Measurements from ENCODE around the gene RPS6KA4. TPM values are rescaled to one million over a fixed set of nuclear protein-coding genes. Genes with fewer than 3 reads are reported as not detected.

Gene RPS6KA4
- total and polyA plus RNA-seq, 2 of the 13 experiments (the other 11 are each of a cell fraction or from before 2014, with no cell fraction given): 8.9 to 14.2 TPM

DNA sequence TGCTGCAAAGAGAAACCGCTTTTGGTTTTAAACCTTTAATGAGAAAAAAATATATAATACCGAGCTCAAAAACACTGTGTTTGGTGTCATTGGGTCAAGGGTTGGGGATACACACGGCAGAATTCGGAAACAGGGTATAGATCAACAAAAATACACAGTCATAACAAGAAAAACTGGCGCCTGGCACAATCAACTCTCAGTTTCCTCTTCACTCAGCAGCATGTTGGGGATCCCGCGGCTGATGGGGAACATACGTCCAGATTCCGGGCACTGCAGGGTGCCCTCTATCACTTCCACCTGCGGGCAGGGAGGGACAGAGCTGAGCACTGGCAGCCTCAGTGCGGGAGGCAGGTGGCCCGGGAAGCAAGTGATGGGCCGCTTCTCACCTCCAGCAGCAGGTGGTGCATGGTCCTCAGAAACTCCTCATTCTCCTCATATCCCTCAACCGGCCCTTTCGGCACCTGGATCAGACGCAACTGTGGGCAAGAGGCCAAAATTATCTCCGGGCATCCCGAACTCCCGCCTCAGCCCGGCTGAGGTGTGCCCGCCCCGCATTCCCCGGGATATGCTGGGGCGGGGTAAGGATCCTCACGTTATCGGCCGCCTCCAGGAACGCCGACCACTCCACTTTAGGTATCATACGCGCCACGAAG is 42.2 kb upstream of the RPS6KA4 start (continued):
- TF ChIP-seq THRA (CRISPR knock-in tag; IDR thresholded peaks at IDR 0.05; ENCODE audit: borderline replicate concordance) (no peak), WIZ (CRISPR knock-in tag; IDR thresholded peaks at IDR 0.05) (no peak), CSRNP1 (CRISPR knock-in tag; IDR thresholded peaks at IDR 0.05) (0 out of 2 replicates have a peak, but pooled peaks have one; percentile 2), NKX3-1 (CRISPR knock-in tag; IDR thresholded peaks at IDR 0.05) (no peak), REL (CRISPR knock-in tag; conservative IDR thresholded peaks at IDR 0.05) (no peak), ZNF83 (CRISPR knock-in tag; IDR thresholded peaks at IDR 0.05; ENCODE audit: borderline replicate concordance) (no peak; the same call in 1 of the 2 replicates), PBX2 (CRISPR knock-in tag; IDR thresholded peaks at IDR 0.05) (no peak), TGIF2 (CRISPR knock-in tag; IDR thresholded peaks at IDR 0.05) (no peak), ZNF121 (CRISPR knock-in tag; IDR thresholded peaks at IDR 0.05) (no peak), BORCS8-MEF2B (CRISPR knock-in tag; IDR thresholded peaks at IDR 0.05) (no peak), ZNF749 (CRISPR knock-in tag; IDR thresholded peaks at IDR 0.05; ENCODE audit: borderline replicate concordance) (no peak), ZNF101 (CRISPR knock-in tag; IDR thresholded peaks at IDR 0.05; ENCODE audit: borderline replicate concordance, low read depth) (no peak), ZNF18 (CRISPR knock-in tag; IDR thresholded peaks at IDR 0.05; ENCODE audit: insufficient replicate concordance) (no peak), ZFP36L1 (CRISPR knock-in tag; IDR thresholded peaks at IDR 0.05) (no peak), SNAPC4 (CRISPR knock-in tag; IDR thresholded peaks at IDR 0.05) (no peak), ZNF33A (CRISPR knock-in tag; IDR thresholded peaks at IDR 0.05; ENCODE audit: borderline replicate concordance) (no peak)
- TF ChIP-seq, protein P1, sequence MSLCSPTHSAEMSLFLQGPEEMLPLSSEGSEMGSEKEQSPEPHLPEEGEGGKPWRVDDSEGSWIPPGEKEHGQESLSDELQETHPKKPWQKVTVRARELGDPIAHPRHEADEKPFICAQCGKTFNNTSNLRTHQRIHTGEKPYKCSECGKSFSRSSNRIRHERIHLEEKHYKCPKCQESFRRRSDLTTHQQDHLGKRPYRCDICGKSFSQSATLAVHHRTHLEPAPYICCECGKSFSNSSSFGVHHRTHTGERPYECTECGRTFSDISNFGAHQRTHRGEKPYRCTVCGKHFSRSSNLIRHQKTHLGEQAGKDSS (CRISPR knock-in tag; IDR thresholded peaks at IDR 0.05; ENCODE audit: borderline replicate concordance, low read depth): no peak
